AG08396 (cell line): ENCODE results near the gene RILP.

Experiments
- DNase-seq: peaks from one replicate; pipeline ENCODE4 v3.0.0; 2012; ENCODE audit warnings: low spot score, mixed read lengths

RILP gene

GRCh38 chr17:1629504-1630310, 20.0 kb downstream of the RILP start:
- peak; percentile 54 for DNase-seq

- DNase-seq: peak; percentile 100
Observed at GRCh38 chr17:1628856-1629503, 20.7 kb downstream of the RILP start.

DNA sequence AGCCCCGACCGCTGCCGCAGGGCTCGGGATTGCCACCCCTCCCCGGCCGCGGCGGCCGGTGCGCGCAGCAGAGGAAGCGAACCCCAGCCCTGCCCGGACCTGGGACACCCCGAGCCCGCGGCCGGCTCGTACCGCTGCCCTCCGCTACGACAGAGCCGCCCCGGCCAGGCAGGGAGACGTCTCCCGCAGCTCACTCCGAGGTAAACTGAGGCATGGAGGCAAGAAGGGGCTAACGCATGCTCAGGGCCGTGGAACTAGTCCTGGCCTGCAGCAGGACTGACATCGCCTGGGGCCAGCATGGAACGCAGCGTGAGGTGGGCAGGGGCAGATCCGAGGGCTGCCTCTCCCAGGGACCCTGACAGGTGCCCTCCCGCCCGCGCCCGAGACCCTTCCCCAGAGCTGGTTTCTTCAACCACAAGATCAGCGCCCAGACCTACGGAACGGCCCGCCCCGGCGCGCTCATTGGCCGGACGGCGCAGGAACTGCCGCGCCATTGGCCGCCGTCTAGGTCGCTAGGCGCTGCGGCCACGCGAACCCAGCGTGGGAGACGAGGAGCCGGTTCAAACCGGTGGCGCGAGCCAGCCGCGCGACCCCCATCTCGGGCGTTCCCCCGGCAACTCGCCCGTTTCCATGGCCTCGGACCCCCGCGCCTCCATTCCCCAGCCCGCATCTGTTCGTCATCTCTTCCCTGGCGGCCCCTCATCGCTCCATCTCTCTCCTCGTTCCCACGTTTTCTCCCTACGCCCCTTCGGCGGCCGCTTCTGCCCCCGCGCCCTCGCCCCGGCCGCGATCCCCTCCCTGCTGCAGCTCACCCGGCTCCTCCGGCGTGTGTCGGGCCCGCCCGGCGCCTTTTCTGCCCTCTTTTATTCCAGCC, 21.4 kb downstream of the RILP start, which contains the start of gene SLC43A2:
Gene SLC43A2, minus strand, starts transcription at position 853 of the 874 bp plus-strand sequence. CDS start 960 bp downstream, outside the sequence.
- DNase-seq: peak; percentile 97

- peak; percentile 27 for DNase-seq
Observed at GRCh38 chr17:1627182-1627981, 22.3 kb downstream of the RILP start.

DNA sequence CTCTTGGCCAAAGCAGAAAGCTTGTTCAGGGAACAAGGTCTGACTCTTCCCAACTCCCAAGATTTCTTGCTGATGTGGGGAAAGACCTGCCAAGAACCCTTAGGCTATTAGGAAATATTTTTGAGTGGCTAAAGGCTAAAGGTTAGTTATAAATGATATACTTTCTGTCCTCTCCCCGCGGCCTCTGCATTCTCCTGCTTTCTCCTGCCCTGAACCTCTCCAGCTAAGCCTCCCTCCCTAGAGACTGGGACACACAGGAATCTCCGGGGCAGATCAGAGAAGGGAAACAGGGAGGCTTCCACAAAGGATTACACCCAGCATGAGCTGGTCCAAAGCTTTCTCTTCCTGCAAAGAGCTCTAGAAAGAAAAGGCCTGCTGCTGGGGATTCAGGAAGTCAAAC, 23.3 kb downstream of the RILP start:
- DNase-seq: no peak

DNA sequence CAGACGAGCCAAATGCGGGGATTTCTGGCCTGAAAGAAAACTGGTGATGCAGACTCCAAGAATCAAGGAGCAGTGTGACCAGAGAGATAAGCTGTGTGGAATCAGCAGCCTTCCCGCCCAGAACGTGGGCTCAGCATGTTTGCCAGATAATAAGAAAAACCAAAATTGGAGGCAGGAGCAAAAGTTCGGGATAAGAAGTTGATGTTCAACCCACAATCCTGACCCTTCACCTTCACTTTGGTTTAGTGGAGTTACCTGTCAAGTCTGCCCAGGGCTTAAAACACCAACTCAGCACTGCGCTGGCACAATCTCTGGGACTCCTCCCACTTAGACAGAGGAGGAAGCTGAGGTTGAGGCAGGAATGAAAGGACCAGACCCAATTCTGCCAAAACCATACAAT, 24.1 kb downstream of the RILP start:
- no peak for DNase-seq

DNA sequence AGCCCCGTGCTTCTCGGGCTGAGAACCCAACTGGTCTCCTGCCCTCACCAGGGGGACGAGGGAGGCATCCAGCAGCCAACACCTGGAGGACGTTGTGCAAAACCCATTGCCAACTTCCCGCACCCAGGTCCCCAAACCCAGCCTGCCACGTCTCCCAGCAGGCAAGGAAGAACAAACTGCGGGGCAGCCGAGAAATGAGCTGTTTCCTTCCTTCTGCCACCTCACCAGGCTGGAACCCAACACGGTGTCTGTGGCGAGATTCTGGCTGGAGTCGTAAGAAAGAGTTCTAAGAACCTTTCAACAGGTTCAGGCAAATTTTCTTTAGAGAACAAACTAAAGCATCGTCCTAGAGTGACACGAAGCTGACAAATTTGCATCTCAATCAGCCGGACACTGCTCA, 24.6 kb downstream of the RILP start:
- DNase-seq: no peak

GRCh38 chr17:1624650-1625049, 25.0 kb downstream of the RILP start:
- no peak for DNase-seq

- no peak for DNase-seq
Observed at GRCh38 chr17:1623057-1623630, 26.5 kb downstream of the RILP start.

DNA sequence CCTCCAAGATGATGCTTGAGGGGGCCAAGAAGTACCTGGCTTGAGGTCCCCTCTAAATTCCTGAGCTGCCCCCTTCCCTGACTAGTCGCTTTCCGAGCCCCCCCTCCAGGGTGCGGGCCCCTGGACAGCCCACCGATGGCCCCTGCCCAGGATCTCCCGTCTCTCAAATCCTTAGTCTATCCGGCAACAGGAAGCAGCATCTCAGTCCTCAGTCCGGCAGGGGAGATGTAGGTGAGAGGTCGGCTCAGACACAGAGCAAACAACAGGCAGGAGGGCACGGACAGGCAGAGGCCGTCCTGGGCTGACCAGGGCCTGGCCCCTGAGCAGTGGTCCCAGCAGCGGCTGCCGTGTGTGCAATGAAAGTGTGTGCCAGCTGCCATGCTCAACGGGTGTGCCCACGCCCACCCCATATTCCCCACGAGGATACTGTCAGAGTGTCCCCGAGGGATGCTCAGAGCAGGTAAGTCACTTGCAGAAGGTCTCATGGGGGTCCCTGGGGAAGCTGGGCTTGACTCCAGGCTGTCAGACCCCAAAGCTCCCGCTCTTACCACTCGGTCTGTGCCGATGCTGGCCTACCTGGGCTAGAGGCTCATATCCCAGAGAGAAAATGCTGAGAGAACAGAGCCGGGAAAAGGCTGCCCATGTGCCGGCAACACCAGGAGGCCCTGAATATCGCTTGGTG, 28.3 kb downstream of the RILP start:
- DNase-seq: no peak

DNA sequence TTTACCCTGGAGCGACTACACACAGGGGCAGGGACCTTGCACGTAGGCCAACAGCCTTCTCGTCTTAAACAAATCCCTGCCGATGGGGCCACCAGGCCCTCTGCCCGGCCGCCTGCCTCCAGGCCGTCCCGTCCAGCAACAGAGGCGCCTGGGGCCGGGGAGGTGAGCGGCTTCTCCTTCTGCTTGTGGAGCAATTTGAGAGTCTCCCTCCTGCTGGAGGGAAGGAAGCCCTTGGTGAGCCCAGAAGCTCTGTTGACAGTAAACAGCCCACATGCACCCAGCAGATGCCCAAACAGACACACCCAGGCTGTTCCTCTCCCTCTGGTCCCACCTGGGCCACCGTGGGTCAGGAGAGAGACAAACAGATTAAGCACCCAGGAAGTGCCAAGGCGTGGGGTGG, 29.2 kb downstream of the RILP start:
- DNase-seq: no peak

DNA sequence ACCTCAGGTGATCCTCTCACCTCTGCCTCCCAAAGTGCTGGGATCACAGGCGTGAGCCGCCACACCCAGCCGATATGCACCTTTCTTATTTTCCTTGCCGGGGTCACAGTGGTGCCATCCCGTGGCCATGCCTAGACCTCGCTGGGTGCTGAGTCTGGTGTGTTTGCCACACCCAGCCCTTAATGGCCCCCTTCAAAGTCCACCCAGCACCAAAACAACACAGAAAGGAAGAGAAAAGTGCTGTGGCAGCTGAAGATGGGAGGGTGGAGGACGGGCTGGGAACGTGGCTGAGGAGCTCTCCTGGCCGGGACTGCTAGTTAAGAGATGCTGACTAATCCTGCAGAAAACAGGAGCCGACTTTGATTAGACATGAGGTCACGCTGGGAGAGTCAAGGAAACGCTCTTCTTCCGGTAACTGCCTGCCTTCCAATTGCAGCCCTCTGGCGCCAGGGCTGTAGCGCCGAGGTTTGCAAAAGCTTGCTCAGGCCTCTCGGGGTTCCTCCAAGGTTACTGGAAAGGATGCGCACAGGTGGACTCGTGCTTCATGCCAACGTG, 32.0 kb downstream of the RILP start:
- no peak for DNase-seq

DNA sequence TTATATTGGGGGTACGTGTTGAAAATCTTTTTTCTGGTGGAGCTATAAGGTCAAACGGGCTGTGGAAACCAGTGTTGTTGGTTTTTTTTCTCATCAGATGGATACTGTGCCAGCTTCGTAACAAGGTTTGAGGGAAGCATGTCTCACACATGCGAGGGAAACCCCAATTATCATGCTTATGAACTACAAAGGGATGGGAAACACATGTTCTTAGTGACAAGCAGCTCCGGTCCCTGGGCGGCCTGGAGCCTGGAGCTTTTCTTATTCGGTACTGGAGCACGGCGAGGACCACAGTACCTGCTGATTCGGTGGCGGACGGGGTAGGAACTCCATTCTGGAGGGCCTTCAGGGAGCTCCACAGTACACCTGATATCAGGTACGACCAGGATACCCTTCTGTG, 33.6 kb downstream of the RILP start:
- no peak for DNase-seq

DNA sequence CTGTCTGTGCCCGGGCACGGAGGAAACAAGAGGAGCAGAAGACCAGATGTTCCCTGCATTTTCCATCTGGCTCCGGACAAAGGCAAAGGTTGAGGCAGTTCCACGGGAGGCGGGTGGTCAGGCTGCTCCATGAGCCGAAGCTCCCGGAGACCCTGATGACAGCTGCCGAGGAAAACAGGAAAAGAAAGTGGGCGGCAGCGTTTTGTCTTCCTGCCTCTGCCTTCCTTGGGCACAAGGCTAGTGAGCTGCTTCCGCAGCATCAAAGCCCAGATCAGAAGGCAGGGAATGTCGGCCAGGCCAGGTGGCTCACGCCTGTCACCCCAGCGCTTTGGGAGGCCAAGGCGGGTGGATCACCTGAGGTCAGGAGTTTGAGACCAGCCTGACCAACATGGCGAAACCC, 37.3 kb downstream of the RILP start:
- DNase-seq: no peak

- DNase-seq: no peak
Observed at GRCh38 chr17:1611715-1612114, 38.0 kb downstream of the RILP start.

DNA sequence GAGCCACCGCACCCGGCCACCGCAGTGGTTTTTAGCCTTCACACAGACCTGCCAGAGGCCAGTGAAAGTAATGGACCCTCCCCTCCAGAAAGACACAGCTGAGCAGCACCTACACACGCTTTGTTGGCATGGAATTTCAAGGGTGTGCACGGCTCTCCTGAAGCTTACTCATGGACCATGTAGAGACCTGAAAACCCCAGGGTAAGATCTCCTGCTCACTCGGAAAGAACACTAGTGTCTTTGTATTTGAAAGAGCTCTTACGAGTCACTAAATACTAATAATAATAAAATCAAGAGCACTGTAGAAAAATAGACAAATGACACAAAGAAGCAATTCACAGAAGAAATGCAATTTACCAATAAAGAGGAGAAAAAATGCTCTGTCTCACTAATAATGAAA, 41.0 kb downstream of the RILP start:
- DNase-seq: no peak

DNA sequence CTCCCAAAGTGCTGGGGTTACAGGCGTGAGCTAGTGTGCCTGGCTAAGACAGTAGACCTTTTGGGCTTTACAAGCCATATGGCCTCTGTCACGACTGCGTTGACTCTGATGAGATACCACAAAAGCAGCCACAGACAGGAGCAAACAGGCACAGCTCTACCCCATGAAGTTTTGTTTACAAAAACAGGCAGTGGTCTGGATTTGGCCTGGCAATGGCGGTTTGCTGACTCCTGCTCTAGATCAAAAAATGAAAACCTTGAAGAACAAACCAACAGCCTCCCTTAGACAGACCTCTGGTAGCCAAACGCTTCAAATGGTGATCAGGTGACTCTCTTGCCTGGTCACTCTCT, 41.7 kb downstream of the RILP start:
- no peak for DNase-seq

DNA sequence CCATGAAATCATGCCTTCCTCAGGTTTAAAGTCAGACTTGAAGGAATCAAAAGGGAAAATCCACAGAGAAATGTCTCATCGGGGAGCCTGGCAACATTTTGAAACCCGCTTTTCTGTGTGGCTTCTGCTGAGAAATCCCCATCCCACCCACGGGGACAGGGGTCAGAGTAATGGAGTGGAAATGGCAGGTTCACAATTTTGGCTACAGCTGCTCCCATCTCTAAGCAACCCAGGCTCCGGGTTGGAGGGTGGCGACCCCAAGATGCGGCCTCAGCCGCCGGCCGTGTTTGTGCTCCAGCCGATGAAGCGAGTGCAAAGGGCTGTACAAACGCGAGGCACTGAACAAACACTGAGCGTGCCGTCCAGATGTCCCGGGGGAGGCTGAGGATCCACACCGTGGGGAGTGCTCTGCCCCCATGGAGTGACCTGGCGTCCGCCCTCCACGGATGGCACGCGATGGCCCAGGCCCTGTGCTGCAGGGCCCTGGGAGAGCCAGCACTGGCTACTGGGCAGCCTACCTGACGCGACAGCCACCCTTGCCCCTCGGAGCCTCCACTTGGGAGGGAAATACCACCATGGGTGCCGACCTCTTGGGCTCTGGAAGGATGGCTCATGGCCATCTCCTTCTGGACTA, 43.2 kb downstream of the RILP start:
- no peak for DNase-seq

DNA sequence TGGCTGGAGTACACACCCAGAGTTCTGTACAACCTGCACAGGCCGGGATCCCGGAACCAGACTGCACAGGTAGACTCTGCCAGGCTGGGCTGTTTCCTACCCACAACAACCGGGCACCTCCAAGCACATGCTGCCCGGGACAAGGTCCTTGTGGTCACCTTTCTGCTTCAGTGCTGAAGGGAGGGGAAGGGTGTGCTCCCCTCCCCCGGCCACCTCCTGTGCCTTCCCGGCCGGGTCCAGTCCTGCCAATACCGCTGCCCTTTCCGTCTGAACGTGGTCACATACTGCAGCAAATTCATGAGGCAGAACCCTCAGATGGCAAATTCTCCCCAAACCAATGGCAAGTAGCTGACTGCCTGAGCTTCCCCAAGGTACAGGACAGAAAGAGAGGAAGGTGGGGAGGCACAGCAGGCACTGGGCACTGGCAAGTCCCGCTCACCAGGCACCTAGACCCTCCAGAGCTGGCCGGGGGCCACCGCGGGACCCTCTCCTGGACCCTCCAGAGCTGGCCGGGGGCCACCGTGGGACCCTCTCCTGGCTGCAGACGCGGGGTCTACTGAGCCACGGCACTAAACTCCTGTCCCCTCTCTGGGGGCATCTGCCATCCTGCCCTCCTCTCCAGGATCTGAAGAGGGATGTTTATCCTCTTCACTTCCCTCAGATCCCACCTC, 43.9 kb downstream of the RILP start:
- no peak for DNase-seq
